ENCODE results near the gene ATXN1.

- TF ChIP-seq CTCF (IDR thresholded peaks at IDR 0.05) (no peak), POLR2A (IDR thresholded peaks at IDR 0.05; ENCODE audit: low read depth) (no peak)
Measured at GRCh38 chr6:16475494-16475781, 285.8 kb downstream of the ATXN1 start.
